HepG2 (cell line): Measurements from ENCODE around the gene PARK7. TPM values are rescaled to one million over a fixed set of nuclear protein-coding genes. Genes with fewer than 3 reads are reported as not detected.
A peak's percentile ranks its signal among the peaks of the same experiment; 100 is the strongest.

Source experiments
- CBX2 ChIP-seq, 2 experiments: fragments of 200-600 bp in 1 of 2; sonication (generic); formaldehyde crosslinking in 1 of 2; IDR thresholded peaks; 2 replicates each; pipeline versions ENCODE4 v1.7.0 to v1.8.1; 2018 to 2022; ENCODE audit warnings: low read depth in 2 of 2, low read length in 1 of 2, mild to moderate bottlenecking in 1 of 2, missing genetic modification reagents in 1 of 2
- CEBPB ChIP-seq: IDR thresholded peaks from 2 replicates; pipeline ENCODE4 v1.6.1; 2011; ENCODE audit warnings: low read depth, low read length, improper control_type of control experiment, borderline replicate concordance
- EHMT2 ChIP-seq: fragments of 200-600 bp; sonication (generic); IDR thresholded peaks from 2 replicates; pipeline ENCODE4 v1.7.0; 2017; ENCODE audit warnings: antibody characterized with exemption, low read depth, low read length, borderline replicate concordance
- HCFC1 ChIP-seq: fragments of 150-350 bp; IDR thresholded peaks from 2 replicates; pipeline ENCODE4 v1.6.1; 2014; ENCODE audit warnings: low read depth, low read length
- HDAC6 ChIP-seq: fragments of 200-600 bp; sonication (generic); IDR thresholded peaks from 2 replicates; pipeline ENCODE4 v1.7.0; 2017; ENCODE audit warnings: mild to moderate bottlenecking, antibody characterized with exemption, low read length, low read depth
- JARID2 ChIP-seq: sonication (generic); formaldehyde crosslinking; IDR thresholded peaks from 2 replicates; pipeline ENCODE4 v1.8.1; 2023; ENCODE audit warnings: missing genetic modification reagents, inconsistent platforms; ENCODE audit not compliant: insufficient replicate concordance
- KDM3A ChIP-seq: IDR thresholded peaks from 2 replicates; pipeline ENCODE4 v1.6.1; 2018; ENCODE audit warnings: low read depth, missing compliant biosample characterization
- KMT2B ChIP-seq: IDR thresholded peaks from 2 replicates; pipeline ENCODE4 v1.6.1; 2016; ENCODE audit warnings: missing genetic modification reagents, missing compliant biosample characterization
- MXI1 ChIP-seq: IDR thresholded peaks from 3 replicates; pipeline ENCODE4 v1.6.1; 2012; ENCODE audit warnings: low read depth, low read length, inconsistent platforms, borderline replicate concordance
- NFKB2 ChIP-seq: sonication (generic); formaldehyde crosslinking; IDR thresholded peaks from 2 replicates; pipeline ENCODE4 v1.4.0; 2020; ENCODE audit warnings: missing genetic modification reagents, borderline replicate concordance
- SMAD3 ChIP-seq: sonication (generic); formaldehyde crosslinking; IDR thresholded peaks from 2 replicates; pipeline ENCODE4 v1.4.0; 2020; ENCODE audit warnings: missing genetic modification reagents
- TAF1 ChIP-seq: sonication (generic); formaldehyde crosslinking; IDR thresholded peaks from 2 replicates; pipeline ENCODE4 v1.4.0; 2020; ENCODE audit warnings: missing genetic modification reagents
- TBX2 ChIP-seq: sonication (generic); formaldehyde crosslinking; IDR thresholded peaks from 2 replicates; pipeline ENCODE4 v1.5.0; 2020; ENCODE audit warnings: missing genetic modification reagents, mild to moderate bottlenecking, borderline replicate concordance
- ZC3H13 ChIP-seq: sonication (generic); formaldehyde crosslinking; IDR thresholded peaks from 2 replicates; pipeline ENCODE4 v1.8.1; 2023; ENCODE audit warnings: mild to moderate bottlenecking, missing genetic modification reagents, moderate library complexity
- ZEB1 ChIP-seq: IDR thresholded peaks from 2 replicates; pipeline ENCODE4 v1.6.1; 2012; ENCODE audit warnings: mild to moderate bottlenecking, low read depth, inconsistent platforms; ENCODE audit not compliant: insufficient replicate concordance
- ZMYM4 ChIP-seq: sonication (generic); formaldehyde crosslinking; IDR thresholded peaks from 2 replicates; pipeline ENCODE4 v1.8.1; 2023; ENCODE audit warnings: mild to moderate bottlenecking, missing genetic modification reagents
- ZNF180 ChIP-seq: sonication (generic); formaldehyde crosslinking; IDR thresholded peaks from 2 replicates; pipeline ENCODE4 v1.4.0; 2020; ENCODE audit warnings: low read depth, missing genetic modification reagents, borderline replicate concordance
- ZNF724P ChIP-seq: sonication (generic); formaldehyde crosslinking; IDR thresholded peaks from 2 replicates; pipeline ENCODE4 v1.8.0; 2022; ENCODE audit warnings: missing genetic modification reagents, borderline replicate concordance
- ZNF790 ChIP-seq: sonication (generic); formaldehyde crosslinking; IDR thresholded peaks from 2 replicates; pipeline ENCODE4 v1.8.0; 2022; ENCODE audit warnings: missing genetic modification reagents, mild to moderate bottlenecking, borderline replicate concordance
- ZNF816 ChIP-seq: sonication (generic); formaldehyde crosslinking; IDR thresholded peaks from 2 replicates; pipeline ENCODE4 v1.8.0; 2022; ENCODE audit warnings: missing genetic modification reagents, mild to moderate bottlenecking, borderline replicate concordance
- polyA plus RNA-seq, 8 experiments: library from polyadenylated mRNA; depleted of rRNA in 3 of 8; stranded (reverse) in 7 of 8; unstranded in 1 of 8; fragments of >200 nt; fragmentation: Illumina TruSeq in 4 of 8; extraction: Trizol in 4 of 8; gene quantifications; 2 replicates each; pipeline versions ENCODE4 v1.2.1 to v1.2.3, GENCODE V29; 2011 to 2016; ENCODE audit warnings: low read depth in 4 of 8, missing spikeins in 1 of 8, mixed read lengths in 1 of 8; ENCODE audit not compliant: insufficient read depth in 1 of 8
- total RNA-seq, 5 experiments: library from RNA; depleted of rRNA; stranded (reverse); fragments of >200 nt; fragmentation: Illumina TruSeq; extraction: Trizol; gene quantifications; 2 replicates each; pipeline ENCODE4 v1.2.3, GENCODE V29; 2016; ENCODE audit warnings: low read depth in 1 of 5
- TF ChIP-seq, protein P1 (sequence below): IDR thresholded peaks from 2 replicates; pipeline ENCODE4 v1.6.1; 2016; ENCODE audit warnings: missing compliant biosample characterization, missing genetic modification reagents, borderline replicate concordance
- TF ChIP-seq, protein P2 (sequence below): sonication (generic); formaldehyde crosslinking; IDR thresholded peaks from 2 replicates; pipeline ENCODE4 v1.5.1; 2020; ENCODE audit warnings: mild to moderate bottlenecking, missing genetic modification reagents, borderline replicate concordance
- TF ChIP-seq, protein P3 (sequence below): sonication (generic); formaldehyde crosslinking; IDR thresholded peaks from 2 replicates; pipeline ENCODE4 v1.4.0; 2020; ENCODE audit warnings: mild to moderate bottlenecking, missing genetic modification reagents
- TF ChIP-seq, protein P4 (sequence below): IDR thresholded peaks from 2 replicates; pipeline ENCODE4 v1.6.1; 2016; ENCODE audit warnings: low read depth, control low read depth

PARK7 gene
- total and polyA plus RNA-seq, 2 of the 13 experiments (the other 11 are each of a cell fraction or from before 2014, with no cell fraction given) = 212 to 296 TPM

DNA sequence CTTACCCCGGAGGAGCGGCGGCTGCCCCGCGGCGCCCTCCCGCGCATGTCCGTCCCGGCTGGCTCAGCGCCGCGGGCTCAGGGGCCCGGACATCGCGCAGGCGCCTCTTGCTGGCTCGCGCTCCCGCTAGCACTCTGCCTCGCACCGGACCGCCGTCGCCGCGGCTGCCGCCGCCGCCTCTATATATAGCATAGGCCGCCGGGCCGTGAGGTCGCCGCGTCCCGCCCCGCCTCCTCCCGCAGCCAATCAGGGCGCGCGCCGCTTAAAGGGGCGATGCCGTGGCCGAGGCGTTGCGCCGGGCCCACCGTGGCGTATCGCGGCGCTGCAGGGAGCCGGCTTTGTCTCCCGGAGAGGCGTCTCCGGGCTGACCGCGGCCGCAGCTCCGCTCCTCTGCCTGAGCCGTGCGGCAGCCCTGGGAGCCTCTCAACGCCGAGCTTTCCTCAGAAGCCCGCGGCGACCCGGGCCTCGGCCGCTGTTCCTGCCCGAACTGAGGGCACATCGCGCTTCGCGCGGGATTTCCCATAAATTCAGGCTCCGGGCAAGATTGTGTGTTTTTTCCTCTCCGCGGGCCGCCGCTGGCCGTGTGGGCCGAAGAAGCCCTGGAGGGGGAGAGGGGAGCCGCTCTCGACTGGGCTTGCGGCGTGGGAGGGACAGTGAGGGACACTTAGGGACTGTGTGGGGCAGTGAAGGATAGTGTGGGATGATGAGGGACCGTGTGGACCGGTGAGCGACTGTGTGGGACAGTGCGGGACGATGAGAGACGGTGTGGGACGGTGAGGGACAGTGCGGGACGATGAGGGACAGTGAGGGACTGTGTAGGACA, 64.9 kb downstream of the PARK7 start, which contains the start of gene ERRFI1 (continued):
- TF ChIP-seq MXI1 (peak; percentile 50; the same call in 1 of the 3 replicates), ZMYM4 (CRISPR knock-in tag) (peak; percentile 84; the same call in 1 of the 2 replicates), HCFC1 (no peak), ZNF724P (CRISPR knock-in tag) (peak; percentile 66), SMAD3 (CRISPR knock-in tag) (peak; percentile 38; the same call in 1 of the 2 replicates), ZNF180 (CRISPR knock-in tag) (no peak), ZEB1 (no peak), KMT2B (CRISPR knock-in tag) (peak; percentile 66; the same call in 1 of the 2 replicates), JARID2 (CRISPR knock-in tag) (no peak), EHMT2 (no peak), ZNF790 (CRISPR knock-in tag) (peak; percentile 15; the same call in 1 of the 2 replicates), NFKB2 (no peak), CEBPB (no peak), KDM3A (CRISPR knock-in tag) (peak; percentile 64), TAF1 (CRISPR knock-in tag) (peak; percentile 96), TBX2 (CRISPR knock-in tag) (no peak), ZC3H13 (CRISPR knock-in tag) (peak; percentile 94; the same call in 1 of the 2 replicates), HDAC6 (no peak), ZNF816 (CRISPR knock-in tag) (peak; percentile 94), CBX2 (IDR thresholded peaks at IDR 0.05; ENCODE audit: low read depth, low read length) (no peak), CBX2 (CRISPR knock-in tag; IDR thresholded peaks at IDR 0.05; ENCODE audit: low read depth) (no peak)
- TF ChIP-seq, protein P1, sequence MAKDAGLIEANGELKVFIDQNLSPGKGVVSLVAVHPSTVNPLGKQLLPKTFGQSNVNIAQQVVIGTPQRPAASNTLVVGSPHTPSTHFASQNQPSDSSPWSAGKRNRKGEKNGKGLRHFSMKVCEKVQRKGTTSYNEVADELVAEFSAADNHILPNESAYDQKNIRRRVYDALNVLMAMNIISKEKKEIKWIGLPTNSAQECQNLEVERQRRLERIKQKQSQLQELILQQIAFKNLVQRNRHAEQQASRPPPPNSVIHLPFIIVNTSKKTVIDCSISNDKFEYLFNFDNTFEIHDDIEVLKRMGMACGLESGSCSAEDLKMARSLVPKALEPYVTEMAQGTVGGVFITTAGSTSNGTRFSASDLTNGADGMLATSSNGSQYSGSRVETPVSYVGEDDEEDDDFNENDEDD = peak; percentile 76; the same call in 1 of the 2 replicates
- TF ChIP-seq, protein P2, sequence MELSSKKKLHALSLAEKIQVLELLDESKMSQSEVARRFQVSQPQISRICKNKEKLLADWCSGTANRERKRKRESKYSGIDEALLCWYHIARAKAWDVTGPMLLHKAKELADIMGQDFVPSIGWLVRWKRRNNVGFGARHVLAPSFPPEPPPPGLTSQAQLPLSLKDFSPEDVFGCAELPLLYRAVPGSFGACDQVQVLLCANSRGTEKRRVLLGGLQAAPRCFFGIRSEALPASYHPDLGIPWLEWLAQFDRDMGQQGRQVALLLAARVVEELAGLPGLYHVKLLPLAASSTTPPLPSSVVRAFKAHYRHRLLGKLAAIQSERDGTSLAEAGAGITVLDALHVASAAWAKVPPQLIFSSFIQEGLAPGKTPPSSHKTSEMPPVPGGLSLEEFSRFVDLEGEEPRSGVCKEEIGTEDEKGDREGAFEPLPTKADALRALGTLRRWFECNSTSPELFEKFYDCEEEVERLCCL (CRISPR knock-in tag) = no peak
- TF ChIP-seq, protein P3, sequence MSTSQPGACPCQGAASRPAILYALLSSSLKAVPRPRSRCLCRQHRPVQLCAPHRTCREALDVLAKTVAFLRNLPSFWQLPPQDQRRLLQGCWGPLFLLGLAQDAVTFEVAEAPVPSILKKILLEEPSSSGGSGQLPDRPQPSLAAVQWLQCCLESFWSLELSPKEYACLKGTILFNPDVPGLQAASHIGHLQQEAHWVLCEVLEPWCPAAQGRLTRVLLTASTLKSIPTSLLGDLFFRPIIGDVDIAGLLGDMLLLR (CRISPR knock-in tag) = no peak
- TF ChIP-seq, protein P4, sequence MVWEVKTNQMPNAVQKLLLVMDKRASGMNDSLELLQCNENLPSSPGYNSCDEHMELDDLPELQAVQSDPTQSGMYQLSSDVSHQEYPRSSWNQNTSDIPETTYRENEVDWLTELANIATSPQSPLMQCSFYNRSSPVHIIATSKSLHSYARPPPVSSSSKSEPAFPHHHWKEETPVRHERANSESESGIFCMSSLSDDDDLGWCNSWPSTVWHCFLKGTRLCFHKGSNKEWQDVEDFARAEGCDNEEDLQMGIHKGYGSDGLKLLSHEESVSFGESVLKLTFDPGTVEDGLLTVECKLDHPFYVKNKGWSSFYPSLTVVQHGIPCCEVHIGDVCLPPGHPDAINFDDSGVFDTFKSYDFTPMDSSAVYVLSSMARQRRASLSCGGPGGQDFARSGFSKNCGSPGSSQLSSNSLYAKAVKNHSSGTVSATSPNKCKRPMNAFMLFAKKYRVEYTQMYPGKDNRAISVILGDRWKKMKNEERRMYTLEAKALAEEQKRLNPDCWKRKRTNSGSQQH (CRISPR knock-in tag) = 0 out of 2 replicates have a peak, but pooled peaks have one; percentile 17
